Measurements from ENCODE around the gene BCL11B. TPM values are rescaled to one million over a fixed set of nuclear protein-coding genes. Genes with fewer than 3 reads are reported as not detected.

Gene BCL11B
- total RNA-seq, 2 donors from 2014 or later, result 12.9 to 27.6 TPM

DNA sequence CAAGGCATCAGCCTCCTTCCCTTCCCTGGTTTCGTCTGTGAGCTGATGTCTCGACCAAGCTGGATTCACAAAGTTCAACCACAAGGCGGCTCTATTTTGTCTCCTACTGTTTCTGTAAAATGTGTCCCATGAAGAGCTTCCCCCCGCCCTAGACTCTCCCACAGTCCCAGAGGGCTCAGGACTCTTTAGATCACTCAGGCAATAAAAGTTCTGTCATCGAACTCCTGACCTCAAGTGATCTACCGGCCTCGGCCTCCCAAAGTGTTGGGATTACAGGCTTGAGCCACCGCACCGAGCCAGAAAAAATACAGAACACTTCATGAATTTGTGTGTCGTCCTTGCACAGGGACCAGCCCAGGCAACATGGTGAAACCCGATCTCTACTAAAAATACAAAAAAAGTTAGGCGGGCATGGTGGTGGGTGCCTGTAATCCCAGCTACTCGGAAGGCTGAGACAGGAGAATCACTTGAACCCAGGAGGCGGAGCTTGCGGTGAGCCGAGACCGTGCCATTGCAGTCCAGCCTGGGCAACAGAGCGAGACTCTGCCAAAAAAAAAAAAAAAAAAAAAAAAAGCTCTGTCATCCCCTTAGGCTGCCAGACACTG lies 149.4 kb downstream of the BCL11B start:
- Mint-ChIP-seq H3K36me3 (no peaks in the 10 kb centered on the region), H3K9me3 (no peaks in the 10 kb centered on the region), H3K4me3 (no peak overlapping the region), H3K4me1 (ENCODE audit: low read depth in 2 of 2) (peaks cover 0 to 3% of the 10 kb centered on the region in 2 donors), H3K27ac (no peak overlapping the region), H3K27me3 (peaks cover 0 to 16% of the 10 kb centered on the region in 2 donors)
- DNase-seq (ENCODE audit: low spot score) (no peak), ATAC-seq (no peak)

DNA sequence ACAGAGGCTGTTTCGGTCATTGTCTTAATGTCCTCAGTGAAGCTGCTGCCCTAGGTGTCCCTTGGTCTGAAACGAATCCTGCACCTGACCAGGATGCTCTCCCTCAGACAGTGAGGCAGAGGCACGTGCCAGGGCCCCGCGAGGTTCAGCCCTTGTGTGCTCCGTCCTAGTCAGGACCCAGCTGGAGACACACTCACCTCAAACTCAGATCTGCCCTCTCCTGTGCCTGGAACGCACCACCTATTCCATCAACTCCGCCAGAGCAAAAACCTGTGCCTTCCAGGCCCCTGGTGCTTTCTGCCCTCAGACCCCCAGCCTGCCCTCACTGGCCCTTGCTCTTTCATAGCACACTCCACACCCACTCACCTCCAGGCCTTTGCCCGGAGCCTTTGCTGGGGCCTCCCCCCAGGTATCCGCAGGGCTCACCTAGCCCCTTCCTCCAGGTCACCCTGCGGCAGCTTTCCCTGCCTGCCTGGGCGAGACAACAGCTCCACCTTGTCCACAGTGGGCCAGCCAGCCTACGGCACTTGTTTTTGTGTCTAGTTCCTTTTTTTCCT lies 150.6 kb downstream of the BCL11B start:
- no peak overlapping the region for H3K4me3 Mint-ChIP-seq

GRCh38 chr14:99120526-99121318 lies 151.3 kb downstream of the BCL11B start:
- H3K9me3 Mint-ChIP-seq, result no peaks in the 10 kb centered on the region
- DNase-seq (ENCODE audit: low spot score) (no peak), ATAC-seq (no peak)
- no peak overlapping the region for H3K4me3 Mint-ChIP-seq
- H3K27me3 Mint-ChIP-seq, result peaks cover 0 to 17% of the 10 kb centered on the region in 2 donors
- H3K36me3 Mint-ChIP-seq, result no peaks in the 10 kb centered on the region
- H3K27ac Mint-ChIP-seq, result no peak overlapping the region
- H3K4me1 Mint-ChIP-seq (ENCODE audit: low read depth in 2 of 2), result peaks cover 0 to 3% of the 10 kb centered on the region in 2 donors

More for the DNA sequence above, 150.6 kb downstream of the BCL11B start:
- no peaks in the 10 kb centered on the region for H3K36me3 Mint-ChIP-seq
- DNase-seq (ENCODE audit: low spot score) (no peak), ATAC-seq (no peak)
- H3K4me1 Mint-ChIP-seq (ENCODE audit: low read depth in 2 of 2), result peaks cover 0 to 3% of the 10 kb centered on the region in 2 donors
- no peak overlapping the region for H3K27ac Mint-ChIP-seq
- H3K9me3 Mint-ChIP-seq, result no peaks in the 10 kb centered on the region
- peaks cover 0 to 17% of the 10 kb centered on the region in 2 donors for H3K27me3 Mint-ChIP-seq

GRCh38 chr14:99119554-99120525 lies 152.2 kb downstream of the BCL11B start:
- DNase-seq (ENCODE audit: low spot score) (no peak), ATAC-seq (no peak)
- Mint-ChIP-seq H3K36me3 (no peaks in the 10 kb centered on the region), H3K27ac (no peak overlapping the region), H3K27me3 (peaks cover 5 to 21% of the 10 kb centered on the region in 2 donors), H3K9me3 (no peaks in the 10 kb centered on the region), H3K4me3 (no peak overlapping the region), H3K4me1 (ENCODE audit: low read depth in 2 of 2) (peaks cover 4% of the 10 kb centered on the region in 2 donors)

Other genes with a start within 250 kb of the BCL11B start
- gene SETD3, start 208.7 kb upstream of the BCL11B start, total RNA-seq, result 10 to 100 TPM; 80.6 to 96.7 TPM
- gene CCNK, start 209.2 kb upstream of the BCL11B start, total RNA-seq, result 100 to 1,000 TPM in 1 of 2 donors, 10 to 100 TPM in 1; 78.6 to 105 TPM

Measured in natural killer cell treated with Interleukin-12 subunit alpha and Interleukin-12 subunit beta and Interleukin-15 and Interleukin-18, amount 100 ng/mL, for 72 hours (primary cell).